Right forelimb (tissue), 1 donor: ENCODE data around the gene GALNT11.
"Not testable (repeated sequence)": the region's sequence is repeated elsewhere in the genome, so short reads cannot be mapped to it uniquely, and the experiment has no call there.

ENCODE experiments used
- DNase-seq: peaks from one replicate; pipeline ENCODE4 v3.0.0-alpha.2; 2018

GALNT11 gene

DNA sequence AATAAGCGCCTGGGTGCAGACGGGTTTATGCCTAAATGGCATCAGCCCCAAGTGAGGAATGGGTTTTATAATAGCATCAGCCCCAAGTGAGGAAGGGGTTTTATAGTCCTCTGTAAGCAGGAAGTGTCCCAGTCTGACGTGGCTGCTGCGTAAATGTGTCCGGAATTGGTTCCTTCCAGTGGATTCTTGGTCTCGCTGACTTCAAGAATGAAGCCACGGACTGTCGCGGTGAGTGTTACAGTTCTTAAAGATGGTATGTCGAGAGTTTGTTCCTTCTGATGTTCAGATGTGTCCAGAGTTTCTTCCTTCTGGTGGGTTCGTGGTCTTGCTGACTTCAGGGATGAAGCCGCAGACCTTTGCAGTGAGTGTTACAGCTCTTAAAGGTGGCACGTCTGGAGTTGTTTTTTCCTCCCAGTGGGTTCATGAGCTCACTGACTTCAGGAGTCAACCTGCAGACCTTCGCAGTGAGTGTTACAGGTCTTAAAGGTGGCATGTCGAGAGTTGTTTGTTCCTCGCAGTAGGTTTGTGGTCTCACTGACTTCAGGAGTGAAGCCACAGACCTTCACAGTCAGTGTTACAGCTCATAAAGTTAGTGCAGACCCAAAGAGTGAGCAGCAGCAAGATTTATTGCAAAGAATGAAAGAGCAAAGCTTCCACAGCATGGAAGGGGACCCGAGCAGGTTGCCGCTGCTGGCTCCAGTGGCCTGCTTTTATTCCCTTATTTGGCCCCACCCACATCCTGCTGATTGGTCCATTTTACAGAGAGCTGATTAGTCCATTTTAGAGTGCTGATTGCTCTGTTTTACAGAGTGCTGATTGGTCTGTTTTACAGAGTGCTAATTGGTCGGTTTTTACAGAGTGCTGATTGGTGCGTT is 2.3 kb downstream of the GALNT11 start:
- DNase-seq: not testable (repeated sequence)

DNA sequence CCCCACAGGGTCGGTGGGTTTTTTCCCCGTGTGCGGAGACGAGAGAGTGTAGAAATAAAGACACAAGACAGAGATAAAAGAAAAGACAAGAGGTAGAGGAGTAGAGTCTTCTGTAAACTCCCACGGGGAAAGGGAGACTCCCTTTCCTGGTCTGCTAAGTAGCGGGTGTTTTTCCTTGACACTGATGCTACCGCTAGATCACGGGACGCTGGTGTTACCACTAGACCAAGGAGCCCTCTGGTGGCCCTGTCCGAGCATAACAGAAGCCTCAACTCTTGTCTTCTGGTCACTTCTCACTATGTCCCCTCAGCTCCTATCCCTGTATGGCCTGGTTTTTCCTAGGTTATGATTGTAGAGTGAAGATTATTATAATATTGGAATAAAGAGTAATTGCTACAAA is 4.6 kb downstream of the GALNT11 start:
- not testable (repeated sequence) for DNase-seq

DNA sequence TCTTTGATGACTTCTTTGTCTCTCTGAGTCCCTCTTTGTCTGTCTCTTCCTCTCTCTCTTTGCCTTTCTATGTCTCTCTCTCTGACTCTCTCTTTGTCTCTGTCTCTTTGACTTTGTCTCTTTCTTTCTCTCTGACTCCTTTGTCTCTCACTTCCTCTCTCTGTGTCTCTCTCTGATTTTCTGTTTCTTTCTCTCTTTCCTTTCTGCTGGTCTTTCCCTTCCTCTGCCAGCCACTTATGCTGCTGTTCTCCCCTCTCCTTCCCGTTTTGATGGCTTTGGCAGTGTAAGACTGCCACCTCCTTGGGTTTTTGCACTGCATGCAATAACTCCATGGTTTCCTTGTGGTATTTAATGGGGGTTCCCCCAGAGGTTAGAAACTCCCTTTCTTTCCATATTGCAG is 5.2 kb downstream of the GALNT11 start:
- DNase-seq: not testable (repeated sequence)

DNA sequence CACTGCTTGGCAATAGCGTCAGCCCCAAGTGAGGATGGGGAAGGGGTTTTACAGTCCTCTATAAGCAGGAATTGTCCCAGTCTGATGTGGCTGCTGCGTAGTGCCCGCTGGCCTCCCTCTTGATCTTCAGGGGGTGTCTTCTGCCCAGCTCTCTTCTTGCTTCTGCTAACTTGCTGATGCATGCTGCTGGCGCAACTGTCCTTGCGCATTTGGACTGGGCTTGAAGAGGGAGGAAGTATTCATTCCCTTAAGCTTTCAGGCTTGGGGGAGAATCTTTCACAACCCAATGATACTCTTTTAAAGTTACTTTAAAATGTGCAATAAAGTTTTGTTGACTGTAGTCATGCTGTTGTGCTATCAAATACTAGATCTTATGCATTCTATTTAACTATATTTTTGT is 10.3 kb downstream of the GALNT11 start:
- DNase-seq: no peak

GRCh38 chr7:152038410-152038809 is 12.9 kb downstream of the GALNT11 start:
- DNase-seq: not testable (repeated sequence)

- not testable (repeated sequence) for DNase-seq
These were observed 17.6 kb downstream of the GALNT11 start for GRCh38 chr7:152043086-152043485.

DNA sequence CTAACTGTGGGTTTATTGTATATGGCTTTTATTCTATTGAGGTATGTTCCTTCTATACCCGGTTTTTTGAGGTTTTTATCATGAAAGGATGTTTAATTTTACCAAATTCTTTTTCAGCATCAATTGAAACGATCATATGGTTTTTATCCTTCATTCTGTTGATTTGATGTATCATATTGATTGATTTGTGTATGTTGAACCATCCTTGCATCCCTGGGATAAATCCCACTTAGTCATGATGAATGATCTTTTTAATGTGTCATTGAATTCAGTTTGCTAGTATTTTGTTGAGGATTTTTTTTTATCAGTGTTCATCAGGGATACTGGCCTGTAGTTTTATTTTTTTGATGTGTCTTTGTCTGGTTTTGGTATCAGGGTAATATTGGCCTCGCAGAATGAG is 19.4 kb downstream of the GALNT11 start:
- not testable (repeated sequence) for DNase-seq

DNA sequence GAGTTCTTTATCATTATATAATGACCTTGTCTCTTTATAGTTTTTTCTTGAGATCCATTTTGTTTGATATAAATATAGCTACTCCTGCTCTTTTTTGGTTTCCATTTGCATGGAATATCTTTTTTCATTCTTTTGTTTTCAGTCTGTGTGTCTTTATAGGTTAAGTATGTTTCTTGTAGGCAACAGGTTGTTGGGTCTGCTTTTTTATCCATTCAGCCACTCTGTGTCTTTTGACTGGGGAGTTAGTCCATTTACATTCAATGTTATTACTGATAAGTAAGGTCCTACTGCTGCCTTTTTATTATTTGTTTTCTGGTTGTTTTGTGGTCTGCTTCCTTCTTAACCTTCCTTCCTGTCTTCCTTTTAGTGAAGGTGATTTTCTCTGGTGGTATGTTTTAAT is 21.1 kb downstream of the GALNT11 start:
- DNase-seq: no peak

GRCh38 chr7:152048051-152048450 is 22.6 kb downstream of the GALNT11 start:
- DNase-seq: no peak

DNA sequence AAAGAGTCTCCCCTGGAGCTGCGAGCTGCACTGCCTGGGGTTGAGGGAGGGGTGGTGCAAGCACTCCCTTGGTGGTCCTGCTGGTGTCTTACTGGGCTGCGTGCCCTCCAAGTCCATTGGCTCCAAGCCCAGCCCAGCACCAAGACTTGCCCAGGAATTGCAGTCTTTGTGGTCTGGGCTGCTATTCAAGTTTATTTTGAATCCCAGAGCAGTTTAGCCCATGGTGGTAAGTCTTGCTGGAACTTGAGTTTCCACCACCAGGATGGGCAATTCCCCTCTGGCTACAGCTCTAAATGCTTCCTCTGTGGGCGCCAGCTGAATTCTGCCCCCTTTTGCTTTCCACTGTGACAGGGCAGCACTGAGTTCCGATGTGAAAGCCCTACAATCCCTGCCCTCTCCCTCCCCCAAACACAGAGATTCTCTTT is 25.1 kb downstream of the GALNT11 start:
- DNase-seq: peak; percentile 47

GRCh38 chr7:152051968-152052367 is 26.5 kb downstream of the GALNT11 start:
- DNase-seq: no peak

DNA sequence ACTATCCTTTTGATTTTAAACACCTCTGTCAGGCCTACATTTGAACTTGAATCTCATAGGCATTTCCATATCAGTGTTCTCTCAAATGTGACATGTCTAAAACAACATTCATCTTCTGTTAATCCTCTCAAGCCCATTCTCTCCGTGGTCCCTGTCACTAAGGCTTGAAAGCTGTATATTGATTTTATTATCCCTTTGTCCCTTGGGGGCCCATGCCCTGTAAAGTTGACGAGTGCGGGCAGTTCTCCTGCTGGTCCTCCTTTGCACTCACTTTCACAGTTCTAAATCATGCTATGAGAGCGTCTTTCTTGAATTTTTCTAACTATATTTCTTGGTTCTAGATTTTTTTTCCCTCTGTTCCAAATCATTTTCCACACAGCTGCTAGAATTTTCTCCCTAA is 27.3 kb downstream of the GALNT11 start:
- DNase-seq: no peak

DNA sequence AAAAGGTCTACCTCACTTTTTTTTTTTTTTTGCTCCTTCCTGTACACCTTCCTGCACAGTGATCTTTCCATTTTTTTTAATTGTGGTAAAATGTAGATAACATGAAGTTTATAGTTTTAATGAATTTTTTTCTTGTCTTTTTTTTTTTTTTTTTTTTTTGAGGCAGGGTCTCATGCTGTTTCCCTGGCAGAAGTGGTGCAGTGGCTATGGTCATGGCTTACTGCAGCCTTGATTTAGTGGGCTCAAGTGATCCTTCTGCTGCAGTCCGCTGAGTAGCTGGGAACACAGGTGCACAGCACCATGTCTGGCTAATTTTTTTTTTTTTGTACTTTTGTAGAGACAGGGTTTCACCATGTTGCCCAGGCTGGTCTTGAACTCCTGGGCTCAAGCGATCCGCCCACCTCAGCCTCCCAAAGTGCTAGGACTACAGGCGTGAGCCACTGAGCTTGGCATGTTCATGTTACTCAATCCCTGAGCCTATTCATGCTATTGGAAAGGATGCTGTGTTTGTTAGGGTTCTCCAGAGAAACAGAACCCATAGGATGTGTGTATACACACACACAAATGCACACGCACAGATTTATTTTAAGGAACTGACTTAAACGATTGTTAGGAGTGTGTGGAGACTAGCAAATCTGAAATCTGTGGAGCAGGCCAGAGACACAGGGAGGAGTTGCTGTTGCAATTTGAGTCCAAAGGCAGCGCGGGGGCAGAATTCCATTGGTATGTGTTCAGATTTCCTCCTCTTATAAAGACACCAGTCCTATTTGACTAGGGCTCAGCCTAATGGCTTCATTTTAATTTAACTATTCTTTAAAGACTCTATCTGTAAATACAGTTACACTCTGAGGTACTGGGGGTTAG is 29.1 kb downstream of the GALNT11 start:
- DNase-seq: peak; percentile 53

- DNase-seq: no peak
These were observed 31.3 kb downstream of the GALNT11 start for GRCh38 chr7:152056621-152057274.

DNA sequence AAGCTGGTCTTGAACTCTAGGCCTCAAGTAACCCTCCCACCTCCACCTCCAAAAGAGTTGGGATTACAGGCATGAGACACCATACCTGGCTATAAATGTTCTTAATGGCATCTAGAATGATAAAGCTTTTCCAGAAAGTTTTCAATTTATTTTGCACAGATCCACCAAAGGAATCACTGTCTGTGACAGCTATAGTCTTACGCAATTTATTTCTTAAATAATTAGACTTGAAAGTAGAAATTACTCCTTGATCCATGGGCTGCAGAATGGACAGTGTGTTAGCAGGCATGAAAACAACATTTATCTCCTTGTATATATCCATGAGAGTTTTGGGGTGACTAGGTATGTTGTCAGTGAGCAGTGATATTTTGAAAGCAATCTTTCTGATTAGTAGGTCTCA is 33.8 kb downstream of the GALNT11 start:
- DNase-seq: no peak

GRCh38 chr7:152061086-152061485 is 35.6 kb downstream of the GALNT11 start:
- DNase-seq: not testable (repeated sequence)

GRCh38 chr7:152063192-152063591 is 37.7 kb downstream of the GALNT11 start:
- DNase-seq: not testable (repeated sequence)

DNA sequence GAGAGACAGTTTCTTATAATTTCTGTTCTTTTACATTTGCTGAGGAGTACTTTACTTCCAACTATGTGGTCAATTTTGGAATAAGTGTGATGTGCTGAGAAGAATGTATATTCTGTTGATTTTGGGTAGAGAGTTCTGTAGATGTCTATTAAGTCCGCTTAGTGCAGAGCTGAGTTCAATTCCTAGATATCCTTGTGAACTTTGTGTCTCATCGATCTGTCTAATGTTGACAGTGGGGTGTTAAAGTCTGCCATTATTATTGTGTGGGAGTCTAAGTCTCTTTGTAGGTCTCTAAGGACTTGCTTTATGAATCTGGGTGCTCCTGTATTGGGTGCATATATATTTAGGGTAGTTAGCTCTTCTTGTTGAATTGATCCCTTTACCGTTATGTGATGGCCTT is 38.3 kb downstream of the GALNT11 start:
- not testable (repeated sequence) for DNase-seq

GRCh38 chr7:152065800-152066344 is 40.4 kb downstream of the GALNT11 start:
- DNase-seq: not testable (repeated sequence)

DNA sequence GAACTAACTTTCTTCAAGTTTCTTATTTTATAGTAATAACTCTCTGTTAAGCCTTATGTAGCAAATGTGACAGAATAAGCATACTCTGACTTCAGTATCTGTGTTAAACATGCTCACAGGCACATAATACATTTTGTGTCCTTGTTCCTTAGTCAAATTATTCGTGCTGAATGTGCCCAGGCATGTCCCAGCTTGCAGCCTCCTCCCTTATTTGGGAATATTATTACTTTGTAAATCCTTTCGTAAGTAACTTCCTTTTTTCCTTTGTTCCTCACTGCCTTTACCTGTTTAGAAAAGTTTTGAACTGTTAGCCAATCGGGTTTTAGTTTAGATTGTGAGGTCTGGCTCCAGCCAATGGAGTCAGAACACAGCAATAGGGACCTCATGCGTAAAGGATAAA is 46.9 kb downstream of the GALNT11 start:
- no peak for DNase-seq

GRCh38 chr7:152073352-152073751 is 47.9 kb downstream of the GALNT11 start:
- no peak for DNase-seq

DNA sequence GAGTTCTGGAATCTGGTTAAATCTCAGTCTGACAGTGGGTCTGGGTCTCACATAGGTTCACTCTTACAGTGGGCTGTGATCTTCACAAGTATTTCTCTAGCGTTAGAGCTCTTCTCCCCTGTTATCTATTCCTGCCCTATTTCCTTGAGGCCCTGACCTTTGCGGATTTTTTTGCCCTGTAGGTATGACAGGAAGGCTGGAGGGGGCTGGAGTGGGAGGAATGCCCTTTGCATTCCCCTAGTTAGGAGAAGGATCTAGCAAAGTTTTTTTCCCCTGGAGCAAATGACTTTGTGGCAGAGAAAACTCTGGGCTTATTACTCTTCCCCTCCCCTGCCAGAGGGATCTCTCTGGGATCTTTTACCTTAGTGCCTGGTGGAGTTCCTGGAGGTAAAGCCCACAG is 49.2 kb downstream of the GALNT11 start:
- no peak for DNase-seq

GRCh38 chr7:152075379-152075778 is 49.9 kb downstream of the GALNT11 start:
- DNase-seq: not testable (repeated sequence)
